Common myeloid progenitor, CD34-positive (primary cell): ENCODE results near the gene NXPE3.

Experiments used
- CTCF ChIA-PET: fragments of 350-600 bp; sonication (Branson Sonifier 250); formaldehyde crosslinking; loops from one replicate; lab custom pipeline; 2021; ENCODE audit warnings: antibody characterized with exemption; lab: Charles Lee
- POLR2A ChIA-PET: fragments of 350-600 bp; sonication (Branson Sonifier 250); formaldehyde crosslinking; loops from one replicate; lab custom pipeline; 2021; ENCODE audit warnings: antibody characterized with exemption; lab: Charles Lee
- DNase-seq, 3 donors: peaks; one replicate each; pipeline versions ENCODE4 v3.0.0 to v3.0.0-alpha.2; 2013
- H3K27ac ChIP-seq, 2 experiments: 1 replicate in 1 of 2; 2 replicates in 1 of 2; pipeline ENCODE4 v1.7.0; 2013; ENCODE audit warnings: inconsistent platforms in 2 of 2, low read length in 2 of 2, mild to moderate bottlenecking in 2 of 2, low read depth in 1 of 2, moderate library complexity in 1 of 2; ENCODE audit not compliant: severe bottlenecking in 2 of 2, insufficient read depth in 1 of 2, poor library complexity in 1 of 2
- H3K27me3 ChIP-seq, 5 experiments: replicated peaks in 2 of 5; 1 replicate in 3 of 5; 2 replicates in 2 of 5; pipeline versions ENCODE4 v1.6.1 to v1.7.0; 2013; ENCODE audit warnings: low read length in 4 of 5, mild to moderate bottlenecking in 2 of 5, moderate library complexity in 2 of 5, inconsistent platforms in 1 of 5; ENCODE audit not compliant: insufficient read depth in 5 of 5, control insufficient read depth in 4 of 5
- H3K36me3 ChIP-seq, 4 experiments: 1 replicate in 2 of 4; 2 replicates in 2 of 4; pipeline versions ENCODE4 v1.6.1 to v1.7.0; 2013; ENCODE audit warnings: low read length in 3 of 4, control low read depth in 1 of 4, mild to moderate bottlenecking in 1 of 4; ENCODE audit not compliant: control insufficient read depth in 4 of 4, insufficient read depth in 4 of 4
- H3K4me1 ChIP-seq, 4 experiments: 1 replicate in 3 of 4; 2 replicates in 1 of 4; pipeline versions ENCODE4 v1.6.1 to v1.7.1; 2013; ENCODE audit warnings: low read length in 3 of 4, mild to moderate bottlenecking in 3 of 4, control low read depth in 1 of 4, inconsistent platforms in 1 of 4, moderate library complexity in 1 of 4; ENCODE audit not compliant: control insufficient read depth in 4 of 4, insufficient read depth in 4 of 4; ENCODE audit errors: control extremely low read depth in 1 of 4
- H3K4me3 ChIP-seq, 7 experiments: 1 replicate in 4 of 7; 2 replicates in 3 of 7; pipeline versions ENCODE4 v1.5.1 to v1.7.0; 2013; ENCODE audit warnings: mild to moderate bottlenecking in 7 of 7, low read length in 6 of 7, moderate library complexity in 6 of 7, inconsistent platforms in 2 of 7, low read depth in 2 of 7, control low read depth in 1 of 7; ENCODE audit not compliant: insufficient read depth in 4 of 7, control insufficient read depth in 1 of 7; ENCODE audit errors: extremely low read depth in 1 of 7
- H3K9me3 ChIP-seq, 5 experiments: 1 replicate in 4 of 5; 2 replicates in 1 of 5; pipeline versions ENCODE4 v1.6.1 to v1.7.1; 2013; ENCODE audit warnings: low read length in 4 of 5, mild to moderate bottlenecking in 2 of 5, inconsistent platforms in 1 of 5, low read depth in 1 of 5, moderate library complexity in 1 of 5; ENCODE audit not compliant: control insufficient read depth in 4 of 5, insufficient read depth in 2 of 5; ENCODE audit errors: control extremely low read depth in 1 of 5
- WGBS: methylation state at CpG from one replicate; pipeline ENCODE4 v1.1.5; 2013; ENCODE audit not compliant: insufficient coverage; 5-methylcytosine and 5-hydroxymethylcytosine counted together

Gene NXPE3

GRCh38 chr3:101816215-101817149 is 37.5 kb downstream of the NXPE3 start:
- Histone ChIP-seq H3K4me1 (peaks cover 0 to 31% (median 3%) of the 10 kb centered on the region in 4 experiments), H3K27ac (no peak overlapping the region), H3K9me3 (no peaks in the 10 kb centered on the region), H3K4me3 (no peak overlapping the region), H3K27me3 (no peaks in the 10 kb centered on the region), H3K36me3 (peaks cover 3 to 7% (median 3%) of the 10 kb centered on the region in 4 experiments)
- DNase-seq: no peak
- CTCF ChIA-PET: interaction anchor here (0.8 to 4.2 kb wide), 6 partner anchors 31 to 412 kb away, joined by 3 to 47 read pairs (median 4); no protein-coding TSS in a partner anchor
- POLR2A ChIA-PET: no interaction called here
- WGBS: 100% methylated on average over 1 of the region's 4 CpGs

DNA sequence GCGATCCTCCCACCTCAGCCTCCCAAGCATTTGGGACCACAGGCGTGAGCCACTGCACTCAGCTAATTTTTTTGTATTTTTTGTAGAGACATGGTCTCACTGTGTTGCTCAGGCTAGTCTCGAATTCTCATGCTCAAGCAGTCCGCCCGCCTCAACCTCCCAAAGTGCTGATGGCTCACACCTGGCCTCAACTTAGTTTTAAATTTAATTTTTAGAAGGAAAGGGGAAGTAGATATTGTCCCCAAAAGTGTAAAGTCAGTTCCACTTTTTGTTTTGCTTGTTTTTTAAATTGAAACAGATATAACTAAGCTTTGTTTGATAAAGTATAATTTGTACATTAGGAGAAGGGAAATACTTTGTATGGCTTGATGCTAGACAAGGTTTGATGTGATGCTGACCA is 39.0 kb downstream of the NXPE3 start:
- Histone ChIP-seq H3K4me1 (peaks cover 0 to 31% (median 3%) of the 10 kb centered on the region in 4 experiments), H3K27me3 (no peaks in the 10 kb centered on the region), H3K9me3 (no peaks in the 10 kb centered on the region), H3K4me3 (peak overlapping the region in 2 of 7 experiments; percentile 31 to 48), H3K27ac (peak overlapping the region in 1 of 2 experiments; percentile 40), H3K36me3 (peaks cover 7 to 8% (median 8%) of the 10 kb centered on the region in 4 experiments)
- CTCF ChIA-PET: interaction anchor here (0.5 to 4.2 kb wide), 11 partner anchors 9 to 411 kb away, joined by 3 to 47 read pairs (median 5); partner anchors contain the start of gene NFKBIZ
- POLR2A ChIA-PET: interaction anchor here (1.5 kb wide), 1 partner anchor 32 kb away, joined by 9 read pairs; the partner anchor contains the start of gene NFKBIZ
- WGBS: 100% methylated on average over 1 of the region's 5 CpGs
- peak in 2 of 3 donors; percentile 65 to 67 for DNase-seq

GRCh38 chr3:101819649-101820206 is 40.7 kb downstream of the NXPE3 start:
- DNase-seq: peak in 2 of 3 donors; percentile 54 to 58
- no peaks in the 10 kb centered on the region for H3K9me3 ChIP-seq
- no peaks in the 10 kb centered on the region for H3K27me3 ChIP-seq
- H3K4me3 ChIP-seq: no peak overlapping the region
- ChIA-PET CTCF (no interaction called here), POLR2A (no interaction called here)
- H3K27ac ChIP-seq: no peak overlapping the region
- peaks cover 7 to 8% (median 8%) of the 10 kb centered on the region in 4 experiments for H3K36me3 ChIP-seq
- WGBS: 70% methylated on average over 1 of the region's 2 CpGs
- peaks cover 0 to 21% (median 3%) of the 10 kb centered on the region in 4 experiments for H3K4me1 ChIP-seq

DNA sequence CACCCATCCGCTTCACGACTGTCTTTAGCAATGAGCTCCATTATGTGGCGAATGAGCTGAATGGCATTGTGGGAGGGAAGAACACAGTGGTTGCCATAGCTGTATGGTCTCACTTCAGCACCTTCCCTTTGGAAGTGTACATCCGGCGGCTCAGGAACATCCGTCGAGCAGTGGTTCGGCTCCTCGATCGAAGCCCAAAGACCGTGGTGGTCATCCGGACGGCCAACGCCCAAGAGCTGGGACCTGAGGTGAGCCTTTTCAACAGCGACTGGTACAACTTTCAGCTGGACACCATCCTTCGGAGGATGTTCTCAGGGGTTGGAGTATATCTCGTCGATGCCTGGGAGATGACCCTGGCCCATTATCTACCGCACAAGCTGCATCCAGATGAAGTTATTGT is 42.5 kb downstream of the NXPE3 start:
- CTCF ChIA-PET: interaction anchor here (1.1 to 2.6 kb wide), 8 partner anchors 7 to 407 kb away, joined by 3 to 11 read pairs (median 6); no protein-coding TSS in a partner anchor
- H3K27ac ChIP-seq: no peak overlapping the region
- POLR2A ChIA-PET: no interaction called here

GRCh38 chr3:101823525-101823924 is 44.5 kb downstream of the NXPE3 start:
- ChIA-PET CTCF (interaction anchor here (1.3 to 2.7 kb wide), 4 partner anchors 12 to 706 kb away, joined by 3 to 12 read pairs (median 6); no protein-coding TSS in a partner anchor), POLR2A (no interaction called here)
- Histone ChIP-seq H3K27me3 (no peaks in the 10 kb centered on the region), H3K27ac (no peak overlapping the region), H3K4me1 (peaks cover 5 to 18% (median 13%) of the 10 kb centered on the region in 4 experiments), H3K36me3 (peaks cover 0 to 8% (median 8%) of the 10 kb centered on the region in 4 experiments), H3K9me3 (no peaks in the 10 kb centered on the region), H3K4me3 (no peak overlapping the region)
- no peak for DNase-seq
- WGBS: 100% methylated on average over 1 of the region's 5 CpGs

More for the DNA sequence above, 42.5 kb downstream of the NXPE3 start:
- peaks cover 7 to 8% (median 8%) of the 10 kb centered on the region in 4 experiments for H3K36me3 ChIP-seq
- peaks cover 0 to 15% (median 3%) of the 10 kb centered on the region in 4 experiments for H3K4me1 ChIP-seq
- 98% methylated on average over 19 of the region's 19 CpGs for WGBS
- H3K27me3 ChIP-seq: no peaks in the 10 kb centered on the region
- no peak overlapping the region for H3K4me3 ChIP-seq
- H3K9me3 ChIP-seq: no peaks in the 10 kb centered on the region
- no peak for DNase-seq

DNA sequence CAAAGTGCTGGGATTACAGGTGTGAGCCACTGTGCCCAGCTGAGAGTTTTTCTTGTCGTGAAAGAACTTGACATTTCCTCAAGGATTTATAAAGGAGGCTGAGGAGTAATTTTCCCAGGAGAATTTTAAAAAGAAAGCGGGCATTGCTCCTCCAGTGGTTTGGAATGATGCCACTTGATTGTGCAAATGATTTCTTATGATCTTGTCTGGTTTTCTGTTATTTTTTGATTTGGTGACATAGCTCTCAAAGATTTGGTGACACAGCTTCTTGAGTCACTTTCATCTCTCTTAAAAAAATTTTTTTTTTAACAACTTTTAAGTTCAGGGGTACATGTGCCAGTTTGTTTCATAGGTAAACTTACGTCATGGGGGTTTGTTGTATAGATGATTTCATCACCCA is 45.7 kb downstream of the NXPE3 start:
- H3K4me1 ChIP-seq: peaks cover 13 to 28% (median 24%) of the 10 kb centered on the region in 4 experiments
- H3K9me3 ChIP-seq: no peaks in the 10 kb centered on the region
- ChIA-PET CTCF (interaction anchor here (0.8 to 2.7 kb wide), 5 partner anchors 10 to 405 kb away, joined by 3 to 12 read pairs (median 5); no protein-coding TSS in a partner anchor), POLR2A (interaction anchor here (1.2 kb wide), 1 partner anchor 25 kb away, joined by 4 read pairs; the partner anchor contains the start of gene NFKBIZ)
- H3K4me3 ChIP-seq: no peak overlapping the region
- peaks cover 0 to 8% (median 8%) of the 10 kb centered on the region in 4 experiments for H3K36me3 ChIP-seq
- DNase-seq: no peak
- 100% methylated on average over 1 of the region's 3 CpGs for WGBS
- no peaks in the 10 kb centered on the region for H3K27me3 ChIP-seq
- H3K27ac ChIP-seq: no peak overlapping the region
